Activated CD4-positive, alpha-beta T cell treated with anti-CD3 and anti-CD28 coated beads for 4 hours (primary cell): ENCODE data around the gene HS3ST5.
"Not testable (repeated sequence)": the region's sequence is repeated elsewhere in the genome, so short reads cannot be mapped to it uniquely, and the experiment has no call there.

ENCODE experiments used
- DNase-seq, 2 donors: peaks; one replicate each; pipeline ENCODE4 v3.0.0-alpha.2; 2020

Gene HS3ST5

DNA sequence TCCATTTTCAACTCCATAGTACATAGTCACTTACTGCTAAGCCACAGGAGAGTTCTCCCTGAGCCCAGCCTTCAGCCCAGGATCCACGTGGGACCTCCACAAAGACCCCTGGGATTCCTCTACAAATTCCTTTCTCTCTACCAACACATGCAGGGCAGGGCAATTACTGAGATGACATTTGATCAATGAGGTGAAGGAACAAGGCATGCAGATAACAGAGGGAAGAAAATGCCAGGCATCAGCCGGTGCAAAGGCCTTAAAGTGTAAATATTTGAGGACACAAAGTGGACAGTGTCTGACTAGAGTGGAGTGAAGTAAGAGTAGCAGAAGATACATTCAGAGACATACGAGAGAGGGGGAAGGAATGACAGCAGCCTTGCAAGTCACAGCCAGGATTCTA, 70.2 kb downstream of the HS3ST5 start:
- no peak for DNase-seq

DNA sequence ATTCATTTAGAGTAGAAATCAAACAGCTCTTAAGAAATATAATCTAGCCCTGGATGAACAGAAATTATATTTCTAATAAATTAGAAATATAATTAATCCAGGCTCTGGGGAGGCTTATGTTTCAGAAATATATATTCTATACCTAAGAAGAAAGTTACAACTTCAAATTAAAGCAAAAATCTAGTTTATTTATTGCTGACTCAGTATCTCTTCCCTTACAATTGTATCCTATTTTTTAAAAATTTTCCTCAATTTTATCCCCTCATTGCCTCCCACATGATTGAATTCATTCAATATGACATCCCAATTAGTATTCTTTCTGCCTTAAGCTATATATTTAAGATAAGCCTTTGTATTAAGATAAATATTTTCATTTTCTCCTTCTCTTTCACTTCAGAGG, 71.4 kb downstream of the HS3ST5 start:
- DNase-seq = no peak

GRCh38 chr6:114267897-114268296, 74.9 kb downstream of the HS3ST5 start:
- DNase-seq = no peak

GRCh38 chr6:114260810-114261209, 82.0 kb downstream of the HS3ST5 start:
- no peak for DNase-seq

DNA sequence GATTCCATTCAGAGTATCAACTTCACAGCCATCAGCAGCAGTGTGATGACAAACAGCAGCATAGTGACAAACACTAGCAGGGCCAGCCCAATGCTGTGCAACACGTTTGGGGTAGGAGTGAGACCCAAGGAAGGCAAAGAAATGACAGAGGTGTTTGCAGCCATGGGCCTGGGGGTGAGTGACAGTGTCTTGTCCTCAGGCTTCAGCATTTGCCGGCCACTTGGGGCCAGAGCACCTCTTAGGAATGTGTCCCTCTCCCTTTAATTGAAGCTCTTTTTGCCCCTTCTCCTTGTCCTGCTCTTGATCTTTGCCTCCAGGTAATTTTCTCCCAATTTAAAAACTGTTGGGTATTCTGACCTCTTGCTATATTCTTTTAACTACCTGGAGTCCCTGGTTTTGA, 84.4 kb downstream of the HS3ST5 start:
- DNase-seq = no peak

- no peak for DNase-seq
These were observed 89.4 kb downstream of the HS3ST5 start for GRCh38 chr6:114253431-114253830.

- no peak for DNase-seq
These were observed 93.3 kb downstream of the HS3ST5 start for GRCh38 chr6:114249522-114249921.

DNA sequence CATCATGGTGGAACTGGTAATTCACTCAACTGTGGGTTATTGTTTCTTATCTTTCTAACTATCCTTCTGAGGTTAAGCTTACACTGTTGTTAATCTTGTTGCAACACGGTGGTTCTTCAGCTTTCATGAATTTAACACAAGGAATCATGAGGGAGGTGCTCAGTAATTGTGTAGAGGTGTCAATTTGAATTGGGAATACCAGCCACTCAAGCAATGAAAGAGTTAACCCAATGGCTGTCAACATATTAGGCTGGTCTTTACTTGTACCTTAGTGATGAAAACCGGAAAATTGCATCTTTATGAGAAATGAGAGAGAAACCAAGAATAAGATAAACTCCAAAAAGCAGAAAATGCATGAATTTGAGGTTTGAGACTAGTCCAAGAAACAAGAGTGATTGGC, 95.7 kb downstream of the HS3ST5 start:
- no peak for DNase-seq

DNA sequence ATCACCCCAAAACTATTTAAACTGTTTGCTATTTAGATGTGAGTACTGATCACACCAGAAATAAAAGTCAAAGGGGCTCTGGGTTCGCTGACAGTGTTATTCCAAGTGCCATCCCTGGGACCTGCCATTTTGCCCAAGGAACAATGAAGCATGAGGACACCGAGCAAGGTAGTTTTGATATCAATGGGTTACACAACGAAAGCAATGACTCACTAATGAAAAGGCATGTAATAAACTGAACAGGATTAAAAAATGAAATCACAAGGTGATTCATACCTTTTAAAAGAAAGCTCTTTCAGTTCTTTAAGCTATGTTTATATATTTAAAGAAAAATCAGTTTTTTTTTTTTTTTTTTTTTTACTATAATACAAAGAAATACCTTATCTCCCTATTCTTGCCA, 102.0 kb downstream of the HS3ST5 start:
- DNase-seq = no peak

- no peak for DNase-seq
These were observed 114.1 kb downstream of the HS3ST5 start for GRCh38 chr6:114228675-114229074.

DNA sequence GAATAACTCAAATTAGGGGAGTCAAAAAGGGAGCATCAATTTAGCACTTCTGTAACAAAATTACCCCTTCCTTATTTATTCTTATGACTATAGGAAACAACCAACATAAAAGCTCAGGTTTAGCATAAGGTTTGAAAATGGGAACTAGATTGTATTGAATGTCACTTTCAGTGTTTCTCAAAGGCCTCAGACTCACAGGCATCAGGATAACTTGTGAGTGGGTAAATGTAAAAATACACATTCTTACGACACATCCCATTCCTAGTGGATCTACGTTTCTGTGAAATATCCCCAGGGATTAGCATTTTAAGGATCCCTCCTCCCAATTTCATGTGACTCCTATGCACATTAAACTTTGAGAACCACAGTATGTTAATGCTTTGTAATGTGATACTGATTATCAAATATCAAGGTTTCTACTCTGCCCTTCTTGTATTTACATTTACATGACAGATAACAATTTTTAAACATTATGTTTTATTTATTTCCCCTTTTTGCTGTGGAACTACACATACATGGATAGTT, 114.8 kb downstream of the HS3ST5 start:
- DNase-seq = no peak

DNA sequence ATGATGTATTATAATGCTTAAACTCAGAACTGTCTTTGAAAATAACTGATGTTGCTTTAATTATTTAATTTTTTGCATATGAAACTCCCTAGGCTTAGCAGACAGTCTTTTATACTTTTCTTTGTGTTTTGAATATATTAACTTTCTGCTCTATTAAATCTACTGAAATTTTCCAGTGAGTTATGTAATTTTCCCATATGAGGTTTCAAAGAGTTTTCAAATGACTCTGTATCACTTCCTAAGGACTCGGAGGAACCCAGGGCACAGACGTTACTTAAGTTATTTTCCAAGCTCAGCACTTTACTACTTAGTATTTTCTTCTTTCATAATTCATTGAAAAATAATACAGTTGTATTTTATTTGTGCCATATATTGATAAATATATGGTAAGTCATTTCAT, 122.6 kb downstream of the HS3ST5 start:
- no peak for DNase-seq

DNA sequence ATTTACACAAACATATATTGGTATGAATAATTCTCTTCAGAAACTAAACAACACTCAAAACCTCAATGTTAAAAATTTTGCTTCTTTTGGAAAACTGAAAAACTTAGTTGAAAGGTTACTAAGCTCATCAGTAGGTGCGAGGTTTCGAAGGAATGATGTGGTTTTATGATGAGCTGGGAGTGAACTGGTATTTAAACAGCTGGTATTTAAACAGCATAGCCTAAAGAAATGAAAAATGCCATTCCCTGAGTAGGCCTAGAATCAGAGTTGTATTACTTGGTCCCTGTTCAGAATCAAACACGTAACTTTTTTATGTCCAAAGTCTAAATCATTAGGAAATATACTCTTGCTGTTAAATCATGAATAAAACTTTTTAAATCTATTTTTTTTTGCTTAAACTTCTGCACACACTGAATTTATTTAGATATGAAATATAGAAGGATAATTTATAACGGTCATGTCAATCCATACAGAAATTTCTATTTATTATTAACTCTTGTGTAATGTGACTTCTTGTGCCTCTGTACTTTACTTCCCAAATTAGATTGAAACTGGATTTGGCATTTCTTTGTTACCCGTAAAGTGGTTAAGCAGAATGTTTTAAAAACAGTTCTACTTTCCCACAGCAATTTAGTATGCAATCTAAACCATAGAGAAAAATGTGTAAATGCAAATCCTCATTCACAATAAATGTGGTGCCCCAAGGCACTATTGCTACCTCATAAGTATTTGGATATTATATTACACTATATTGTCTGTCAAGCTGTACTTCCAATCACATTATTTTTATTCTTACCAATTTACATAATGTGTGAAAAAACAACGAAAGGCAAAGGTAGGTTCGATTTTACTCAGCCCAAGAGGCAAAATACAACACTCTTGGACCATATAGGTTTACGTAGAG, 124.1 kb downstream of the HS3ST5 start:
- DNase-seq = no peak

DNA sequence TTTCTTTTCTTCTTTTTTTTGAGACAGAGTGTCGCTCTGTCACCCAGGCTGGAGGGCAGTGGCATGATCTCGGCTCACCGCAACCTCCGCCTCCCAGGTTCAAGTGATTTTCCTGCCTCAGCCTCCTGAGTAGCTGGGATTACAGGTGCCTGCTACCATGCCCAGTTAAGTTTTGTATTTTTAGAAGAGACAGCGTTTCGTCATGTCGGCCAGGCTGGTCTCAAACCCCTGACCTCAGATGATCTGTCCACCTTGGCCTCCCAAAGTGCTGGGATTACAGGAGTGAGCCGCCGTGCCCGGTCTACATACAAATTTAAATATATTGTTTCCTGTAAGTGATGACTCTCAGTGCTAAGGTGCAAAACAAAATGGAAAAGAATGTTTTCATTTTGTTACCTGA, 124.8 kb downstream of the HS3ST5 start:
- DNase-seq = not testable (repeated sequence)

GRCh38 chr6:114216789-114217467, 125.9 kb downstream of the HS3ST5 start:
- no peak for DNase-seq

DNA sequence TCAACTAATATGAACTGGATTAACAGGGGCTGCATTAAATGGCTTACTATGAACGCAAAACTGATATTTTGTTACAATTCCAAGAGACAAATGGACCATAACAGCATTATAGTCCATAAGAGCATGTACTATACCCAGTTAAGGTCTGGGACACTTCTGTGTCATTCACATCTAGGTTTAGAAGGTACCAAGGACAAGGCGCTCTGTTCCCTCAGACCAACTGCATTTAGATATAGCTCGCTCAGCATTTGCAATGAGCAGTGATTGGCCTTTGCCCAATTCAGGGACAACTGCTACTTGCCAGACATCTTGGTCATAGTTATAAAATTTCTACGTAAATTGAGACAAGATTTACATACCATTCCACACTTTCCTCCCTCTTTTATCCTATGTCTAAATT, 132.4 kb downstream of the HS3ST5 start:
- DNase-seq = no peak

DNA sequence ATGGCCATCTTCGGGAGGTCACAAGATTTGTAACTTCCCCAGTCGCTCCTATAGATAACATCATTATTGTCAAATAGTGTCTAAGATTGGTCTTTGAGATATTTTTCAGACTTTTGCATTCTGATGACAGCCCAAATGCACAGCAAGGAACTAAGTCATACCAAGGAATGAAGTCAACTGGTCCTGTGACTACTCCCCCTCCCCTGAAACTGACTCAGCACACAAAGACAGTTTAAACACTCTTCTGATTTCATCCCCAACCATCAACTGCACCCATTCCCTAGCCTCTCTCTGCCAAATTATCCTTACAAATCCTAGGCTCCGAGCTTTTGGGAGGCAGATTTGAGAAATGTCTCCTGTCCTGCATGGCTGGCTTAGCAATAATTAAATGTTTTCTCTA, 139.4 kb downstream of the HS3ST5 start:
- no peak for DNase-seq

- no peak for DNase-seq
These were observed 140.4 kb downstream of the HS3ST5 start for GRCh38 chr6:114202389-114202788.

DNA sequence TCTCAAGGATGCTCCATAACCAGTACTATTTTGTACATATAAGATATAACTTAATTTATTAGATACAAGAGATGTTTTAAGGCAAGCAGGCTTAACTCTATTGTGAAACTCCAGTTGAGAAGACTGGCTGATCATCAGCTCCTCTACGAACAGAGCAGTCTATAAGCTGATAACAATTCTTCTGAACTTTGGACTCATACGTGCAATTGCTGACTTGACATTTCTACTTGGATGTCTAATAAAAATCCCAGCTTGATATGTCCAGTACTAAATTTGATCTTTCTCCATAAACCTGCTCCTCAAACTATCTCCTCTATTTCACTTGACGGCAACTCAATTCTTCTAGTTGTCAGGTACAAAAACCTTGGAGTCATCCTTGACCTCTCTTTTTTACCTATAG, 141.9 kb downstream of the HS3ST5 start:
- DNase-seq = no peak

- no peak for DNase-seq
These were observed 147.0 kb downstream of the HS3ST5 start for GRCh38 chr6:114195631-114196403.

DNA sequence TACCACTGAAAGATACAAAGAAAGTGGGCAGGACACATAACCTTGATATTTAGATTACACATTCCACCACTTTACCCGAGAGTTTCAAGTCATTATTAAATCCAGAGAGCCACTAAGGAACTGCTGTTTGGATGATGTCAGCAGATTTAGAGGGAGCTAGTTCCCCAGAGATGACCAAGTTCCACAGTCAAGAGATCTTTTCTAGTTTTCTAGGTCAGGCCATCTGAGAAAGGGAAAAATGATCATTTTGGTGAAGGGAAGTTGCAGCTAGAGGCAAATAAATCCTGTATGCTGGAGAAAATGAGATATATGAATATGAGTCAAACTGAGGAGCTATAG, 147.8 kb downstream of the HS3ST5 start:
- no peak for DNase-seq

GRCh38 chr6:114194362-114195026, 148.3 kb downstream of the HS3ST5 start:
- DNase-seq = no peak

DNA sequence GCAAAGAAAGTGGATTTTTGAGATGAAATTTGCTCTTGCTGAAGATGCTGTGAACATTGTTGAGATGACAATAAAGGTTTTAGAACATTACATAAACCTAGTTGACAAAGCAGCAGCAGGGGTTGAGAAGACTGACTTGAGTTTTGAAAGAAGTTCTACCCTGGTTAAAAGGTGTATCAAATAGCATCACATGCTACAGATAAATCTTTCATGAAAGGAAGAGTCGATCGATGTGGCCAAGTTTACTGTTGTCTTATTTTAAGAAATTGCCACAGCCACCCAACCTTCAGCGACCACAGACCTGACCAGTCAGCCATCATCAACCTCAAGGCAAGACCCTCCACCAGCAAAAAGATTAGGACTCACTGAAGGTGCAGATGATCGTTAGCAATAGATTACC, 155.3 kb downstream of the HS3ST5 start:
- DNase-seq = no peak
